KMS-11 (cell line): ENCODE results near the gene MT1M.
"Not testable (repeated sequence)": the region's sequence is repeated elsewhere in the genome, so short reads cannot be mapped to it uniquely, and the experiment has no call there.

Experiments used
- H2AFZ ChIP-seq: fragments of 200-600 bp; sonication (generic); 2 replicates; pipeline ENCODE4 v1.6.1; 2016; ENCODE audit warnings: antibody characterized with exemption, mixed run types, low read depth
- H3K27ac ChIP-seq: fragments of 200-600 bp; sonication (generic); 2 replicates; pipeline ENCODE4 v1.6.1; 2016; ENCODE audit warnings: mild to moderate bottlenecking, mixed run types
- H3K27me3 ChIP-seq: fragments of 200-600 bp; sonication (generic); 2 replicates; pipeline ENCODE4 v1.6.1; 2017; ENCODE audit warnings: mild to moderate bottlenecking, low read depth, mixed run types, moderate library complexity; ENCODE audit not compliant: insufficient read depth
- H3K36me3 ChIP-seq: fragments of 200-600 bp; sonication (generic); 2 replicates; pipeline ENCODE4 v1.6.1; 2017; ENCODE audit warnings: mild to moderate bottlenecking, mixed run types; ENCODE audit not compliant: insufficient read depth
- H3K4me1 ChIP-seq: fragments of 200-600 bp; sonication (generic); 2 replicates; pipeline ENCODE4 v1.6.1; 2016; ENCODE audit warnings: mild to moderate bottlenecking, low read depth, mixed run types; ENCODE audit not compliant: poor library complexity, severe bottlenecking
- H3K4me2 ChIP-seq: fragments of 200-600 bp; sonication (generic); 2 replicates; pipeline ENCODE4 v1.7.0; 2016; ENCODE audit warnings: mild to moderate bottlenecking, mixed run types
- H3K4me3 ChIP-seq: fragments of 200-600 bp; sonication (generic); IDR thresholded peaks from 2 replicates; pipeline ENCODE4 v1.6.1; 2017; ENCODE audit warnings: low read depth, low read length, mixed read lengths; ENCODE audit not compliant: insufficient read depth
- H3K79me2 ChIP-seq: fragments of 200-600 bp; sonication (generic); 2 replicates; pipeline ENCODE4 v1.6.1; 2016; ENCODE audit warnings: low read depth, mixed run types; ENCODE audit not compliant: insufficient read depth
- H3K9ac ChIP-seq: fragments of 200-600 bp; sonication (generic); 2 replicates; pipeline ENCODE4 v1.6.1; 2016; ENCODE audit warnings: mild to moderate bottlenecking, mixed run types
- H4K20me1 ChIP-seq: fragments of 200-600 bp; sonication (generic); 2 replicates; pipeline ENCODE4 v1.6.1; 2016; ENCODE audit warnings: mild to moderate bottlenecking, mixed run types; ENCODE audit not compliant: insufficient read depth
- TF ChIP-seq, protein P1 (sequence below): fragments of 200-600 bp; sonication (generic); conservative IDR thresholded peaks from 2 replicates; pipeline ENCODE4 v1.6.1; 2017; ENCODE audit warnings: low read depth, mild to moderate bottlenecking, antibody characterized with exemption, low read length, moderate library complexity, mixed read lengths

MT1M gene

DNA sequence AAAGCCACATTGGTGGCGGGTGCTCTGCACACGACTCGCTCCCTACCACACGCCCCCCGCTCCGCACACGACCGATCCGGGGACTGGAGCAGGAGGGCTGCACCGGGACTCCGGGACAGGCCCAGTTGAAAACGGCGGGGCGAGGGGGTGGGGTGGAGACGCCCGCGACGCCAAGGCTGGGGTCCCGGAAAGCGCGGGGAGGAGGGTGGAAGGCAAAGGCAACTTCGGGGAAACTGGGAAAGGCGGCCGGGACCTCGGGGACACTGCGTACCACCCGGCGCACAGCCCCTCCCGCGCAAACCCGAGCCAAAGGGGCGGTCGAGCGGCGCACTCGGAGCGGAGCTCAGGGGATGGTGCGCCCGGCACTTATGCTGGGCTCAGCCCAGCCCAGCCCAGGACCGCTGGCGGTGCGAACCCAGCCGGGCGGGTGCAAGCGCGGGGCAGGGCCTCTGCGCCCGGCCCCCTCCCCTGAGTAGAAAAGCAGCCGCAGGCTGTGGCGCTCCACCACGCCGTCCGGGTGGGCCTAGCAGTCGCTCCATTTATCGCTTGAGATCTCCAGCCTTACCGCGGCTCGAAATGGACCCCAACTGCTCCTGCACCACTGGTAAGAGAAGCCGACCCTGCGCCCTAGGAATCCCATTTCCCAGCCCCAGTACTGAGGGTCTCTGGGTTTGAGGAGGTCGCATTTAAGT, at the start of gene MT1M:
Gene MT1M (plus strand): TSS at position 504 of the 692 bp plus-strand sequence. CDS start 73 bp downstream, at position 577.
- Histone ChIP-seq H3K27me3 (peaks cover 6% of the 10 kb centered on the region; the same call in 1 of the 2 replicates), H3K4me3 (no peak within 1 kb of the TSS), H3K4me1 (no peaks in the 10 kb centered on the region), H2AFZ (no peak within 1 kb of the TSS), H3K36me3 (no peaks in the 10 kb centered on the region), H3K4me2 (no peak within 1 kb of the TSS), H3K9ac (no peak within 1 kb of the TSS), H3K27ac (no peak within 1 kb of the TSS), H3K79me2 (no peaks in the 10 kb centered on the region), H4K20me1 (no peaks in the 10 kb centered on the region)
- TF ChIP-seq, protein P1, sequence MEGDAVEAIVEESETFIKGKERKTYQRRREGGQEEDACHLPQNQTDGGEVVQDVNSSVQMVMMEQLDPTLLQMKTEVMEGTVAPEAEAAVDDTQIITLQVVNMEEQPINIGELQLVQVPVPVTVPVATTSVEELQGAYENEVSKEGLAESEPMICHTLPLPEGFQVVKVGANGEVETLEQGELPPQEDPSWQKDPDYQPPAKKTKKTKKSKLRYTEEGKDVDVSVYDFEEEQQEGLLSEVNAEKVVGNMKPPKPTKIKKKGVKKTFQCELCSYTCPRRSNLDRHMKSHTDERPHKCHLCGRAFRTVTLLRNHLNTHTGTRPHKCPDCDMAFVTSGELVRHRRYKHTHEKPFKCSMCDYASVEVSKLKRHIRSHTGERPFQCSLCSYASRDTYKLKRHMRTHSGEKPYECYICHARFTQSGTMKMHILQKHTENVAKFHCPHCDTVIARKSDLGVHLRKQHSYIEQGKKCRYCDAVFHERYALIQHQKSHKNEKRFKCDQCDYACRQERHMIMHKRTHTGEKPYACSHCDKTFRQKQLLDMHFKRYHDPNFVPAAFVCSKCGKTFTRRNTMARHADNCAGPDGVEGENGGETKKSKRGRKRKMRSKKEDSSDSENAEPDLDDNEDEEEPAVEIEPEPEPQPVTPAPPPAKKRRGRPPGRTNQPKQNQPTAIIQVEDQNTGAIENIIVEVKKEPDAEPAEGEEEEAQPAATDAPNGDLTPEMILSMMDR, result no peak

DNA sequence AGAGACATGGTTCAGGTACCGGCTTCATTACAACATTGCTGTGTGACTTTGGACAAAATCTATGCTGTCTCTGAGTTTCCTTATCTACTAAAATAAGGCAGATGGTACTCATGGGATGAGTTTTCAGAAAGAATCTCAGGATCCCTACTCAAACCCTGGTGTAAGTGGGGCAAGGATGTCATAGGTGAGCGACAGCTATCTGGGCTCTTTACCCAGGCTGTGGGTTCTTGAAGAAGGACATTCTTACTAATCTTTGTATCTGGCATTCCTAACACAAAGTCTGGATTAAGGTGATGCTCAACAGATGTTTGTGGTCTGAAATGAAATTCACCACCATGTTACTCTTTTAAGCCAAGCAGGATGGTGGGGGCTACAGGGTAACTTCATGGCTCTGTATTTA, 49.5 kb upstream of the MT1M start:
- not testable (repeated sequence) for H4K20me1 ChIP-seq, H3K4me1 ChIP-seq, H3K79me2 ChIP-seq, H2AFZ ChIP-seq, H3K27ac ChIP-seq, H3K9ac ChIP-seq, H3K36me3 ChIP-seq, H3K4me2 ChIP-seq, H3K27me3 ChIP-seq, H3K4me3 ChIP-seq

DNA sequence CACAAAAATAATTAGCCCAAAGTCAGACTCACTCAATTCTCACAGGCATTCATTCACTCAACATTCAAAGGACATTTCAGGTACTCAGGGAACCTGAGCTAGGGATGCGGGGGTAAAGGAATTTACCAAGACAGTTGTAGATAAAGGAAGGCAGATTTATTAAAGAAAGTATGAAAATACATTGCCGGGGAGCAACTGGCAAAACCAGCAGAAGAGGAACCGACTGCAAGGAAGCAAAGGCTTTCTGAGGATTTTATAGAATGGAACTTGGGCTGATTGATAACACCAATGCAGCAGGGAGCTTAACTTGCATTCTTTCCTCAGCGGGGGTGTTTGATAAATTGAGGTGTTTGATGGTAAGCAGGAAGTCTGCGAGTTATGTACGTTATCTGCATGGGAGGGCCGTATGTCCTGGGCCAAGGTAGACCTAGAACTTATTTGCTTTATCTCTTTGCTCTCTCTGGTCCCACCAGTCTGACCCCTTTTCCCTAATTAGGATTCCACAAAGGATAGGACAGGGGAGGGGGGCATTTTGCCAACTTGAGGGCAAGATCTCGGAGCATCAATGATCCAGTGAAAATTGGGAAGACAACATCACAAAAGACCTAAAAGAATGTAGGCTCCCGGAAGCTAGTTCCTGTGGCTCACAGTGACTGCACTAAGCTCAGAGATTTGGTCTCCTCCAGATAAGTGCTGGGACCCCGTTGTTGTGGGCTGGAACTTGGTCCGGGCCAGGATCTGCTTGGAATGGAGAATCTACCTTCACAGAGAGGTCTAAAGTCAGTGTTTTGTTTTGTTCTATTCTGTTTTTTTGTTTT, 48.9 kb upstream of the MT1M start:
- Histone ChIP-seq H3K27ac (no peak overlapping the region), H3K4me2 (no peak overlapping the region), H4K20me1 (no peaks in the 10 kb centered on the region), H3K4me1 (no peaks in the 10 kb centered on the region), H3K36me3 (no peaks in the 10 kb centered on the region), H3K79me2 (no peaks in the 10 kb centered on the region), H2AFZ (no peak overlapping the region), H3K27me3 (no peaks in the 10 kb centered on the region), H3K4me3 (no peak overlapping the region), H3K9ac (no peak overlapping the region)
- TF ChIP-seq, protein P1, result no peak

DNA sequence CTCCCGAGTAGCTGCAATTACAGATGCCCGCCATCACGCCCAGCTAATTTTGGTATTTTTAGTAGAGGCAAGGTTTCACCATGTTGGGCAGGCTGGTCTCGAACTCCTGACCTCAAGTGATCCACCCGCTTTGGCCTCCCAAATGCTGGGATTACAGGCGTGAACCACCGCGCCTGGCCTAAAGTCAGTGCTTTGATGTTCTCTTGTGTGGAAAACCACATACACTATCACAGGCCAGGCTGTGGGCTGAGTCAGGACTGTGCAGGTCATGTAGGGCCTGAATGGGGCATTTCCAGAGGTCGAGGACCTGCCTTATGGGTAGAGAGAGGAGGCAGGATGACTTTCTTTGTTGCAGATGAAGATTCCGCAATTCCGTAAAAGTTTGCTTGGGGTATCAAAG, 48.2 kb upstream of the MT1M start:
- H3K36me3 ChIP-seq, result no peaks in the 10 kb centered on the region
- H3K4me3 ChIP-seq, result no peak overlapping the region
- H3K27me3 ChIP-seq, result no peaks in the 10 kb centered on the region
- no peak overlapping the region for H3K9ac ChIP-seq
- TF ChIP-seq, protein P1, result no peak
- H3K4me2 ChIP-seq, result no peak overlapping the region
- H3K4me1 ChIP-seq, result no peaks in the 10 kb centered on the region
- no peaks in the 10 kb centered on the region for H3K79me2 ChIP-seq
- no peaks in the 10 kb centered on the region for H4K20me1 ChIP-seq
- H2AFZ ChIP-seq, result no peak overlapping the region
- H3K27ac ChIP-seq, result no peak overlapping the region

DNA sequence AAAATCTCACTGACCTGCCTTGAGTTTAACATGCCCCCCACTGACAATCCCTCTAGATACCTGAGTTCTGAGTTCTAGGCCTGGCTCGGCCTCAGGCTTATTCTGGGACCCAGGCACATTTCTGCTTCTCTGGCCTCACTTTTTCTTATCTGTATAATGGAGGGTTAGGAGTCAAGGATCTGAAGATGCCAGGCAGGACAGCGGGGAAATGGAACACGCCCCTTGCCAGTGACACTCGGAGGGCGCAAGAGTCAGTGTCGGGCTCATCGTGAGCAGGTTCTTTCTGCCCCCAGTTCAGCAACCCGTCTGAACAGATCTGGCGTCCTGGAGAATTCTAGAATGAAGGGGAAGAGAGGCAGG, 43.7 kb upstream of the MT1M start:
- no peaks in the 10 kb centered on the region for H3K36me3 ChIP-seq
- H3K79me2 ChIP-seq, result no peaks in the 10 kb centered on the region
- TF ChIP-seq, protein P1, result no peak
- H3K27ac ChIP-seq, result no peak overlapping the region
- no peak overlapping the region for H2AFZ ChIP-seq
- H3K4me3 ChIP-seq, result no peak overlapping the region
- H3K4me2 ChIP-seq, result no peak overlapping the region
- no peaks in the 10 kb centered on the region for H4K20me1 ChIP-seq
- no peaks in the 10 kb centered on the region for H3K27me3 ChIP-seq
- H3K9ac ChIP-seq, result no peak overlapping the region
- no peaks in the 10 kb centered on the region for H3K4me1 ChIP-seq
